DOHH2 (cell line): Measurements from ENCODE around the gene ATP8B1.

Experiments used
- H3F3A ChIP-seq: fragments of 200-600 bp; sonication (generic), shearing (Covaris generic); 2 replicates; pipeline ENCODE4 v1.6.0; 2016; ENCODE audit warnings: antibody characterized with exemption, mild to moderate bottlenecking; ENCODE audit not compliant: control insufficient read depth, insufficient read depth
- H3K27ac ChIP-seq: fragments of 200-600 bp; sonication (generic); 2 replicates; pipeline ENCODE4 v1.5.1; 2014; ENCODE audit warnings: low read depth, mild to moderate bottlenecking, low read length, moderate library complexity
- H3K27me3 ChIP-seq: fragments of 200-600 bp; sonication (generic); 2 replicates; pipeline ENCODE4 v1.6.1; 2014; ENCODE audit warnings: mild to moderate bottlenecking, low read length, mixed read lengths; ENCODE audit not compliant: control insufficient read depth
- H3K36me3 ChIP-seq: fragments of 200-600 bp; sonication (generic); 2 replicates; pipeline ENCODE4 v1.6.1; 2014; ENCODE audit warnings: mild to moderate bottlenecking, low read length, moderate library complexity, mixed read lengths; ENCODE audit not compliant: control insufficient read depth
- H3K4me1 ChIP-seq: fragments of 200-600 bp; sonication (generic); 2 replicates; pipeline ENCODE4 v1.6.1; 2014; ENCODE audit warnings: mild to moderate bottlenecking, low read length, mixed read lengths; ENCODE audit not compliant: control insufficient read depth
- H3K4me2 ChIP-seq: fragments of 200-600 bp; sonication (generic); 2 replicates; pipeline ENCODE4 v1.6.0; 2014; ENCODE audit warnings: mild to moderate bottlenecking, low read length, moderate library complexity
- H3K4me3 ChIP-seq: fragments of 200-600 bp; sonication (generic); 2 replicates; pipeline ENCODE4 v1.5.1; 2014; ENCODE audit warnings: mild to moderate bottlenecking, low read length, mixed read lengths
- H3K79me2 ChIP-seq: fragments of 200-600 bp; sonication (generic); 2 replicates; pipeline ENCODE4 v1.6.1; 2014; ENCODE audit warnings: mild to moderate bottlenecking, low read length, mixed read lengths; ENCODE audit not compliant: control insufficient read depth
- H3K9me2 ChIP-seq: fragments of 200-600 bp; sonication (generic); replicated peaks from 2 replicates; pipeline ENCODE4 v1.6.1; 2014; ENCODE audit warnings: mild to moderate bottlenecking, low read length, mixed read lengths; ENCODE audit not compliant: control insufficient read depth
- H3K9me3 ChIP-seq: fragments of 200-600 bp; sonication (generic); 2 replicates; pipeline ENCODE4 v1.6.1; 2014; ENCODE audit warnings: antibody characterized with exemption, low read length, mixed read lengths; ENCODE audit not compliant: control insufficient read depth, insufficient read depth
- H4K20me1 ChIP-seq: fragments of 200-600 bp; sonication (generic); 2 replicates; pipeline ENCODE4 v1.6.0; 2014; ENCODE audit warnings: low read depth, mild to moderate bottlenecking, antibody characterized with exemption, low read length, moderate library complexity; ENCODE audit not compliant: control insufficient read depth, insufficient read depth
- EZH2phosphoT487 ChIP-seq: fragments of 200-600 bp; sonication (generic); IDR thresholded peaks from 2 replicates; pipeline ENCODE4 v1.6.1; 2017; ENCODE audit warnings: borderline replicate concordance, mild to moderate bottlenecking, antibody characterized with exemption, low read length, moderate library complexity, mixed read lengths
- TF ChIP-seq, protein P1 (sequence below): fragments of 200-600 bp; sonication (generic); IDR thresholded peaks from one replicate; pipeline ENCODE4 v1.5.1; 2014; ENCODE audit warnings: antibody characterized with exemption, mild to moderate bottlenecking, low read depth, low read length; ENCODE audit not compliant: poor library complexity, severe bottlenecking

The ATP8B1 gene

DNA sequence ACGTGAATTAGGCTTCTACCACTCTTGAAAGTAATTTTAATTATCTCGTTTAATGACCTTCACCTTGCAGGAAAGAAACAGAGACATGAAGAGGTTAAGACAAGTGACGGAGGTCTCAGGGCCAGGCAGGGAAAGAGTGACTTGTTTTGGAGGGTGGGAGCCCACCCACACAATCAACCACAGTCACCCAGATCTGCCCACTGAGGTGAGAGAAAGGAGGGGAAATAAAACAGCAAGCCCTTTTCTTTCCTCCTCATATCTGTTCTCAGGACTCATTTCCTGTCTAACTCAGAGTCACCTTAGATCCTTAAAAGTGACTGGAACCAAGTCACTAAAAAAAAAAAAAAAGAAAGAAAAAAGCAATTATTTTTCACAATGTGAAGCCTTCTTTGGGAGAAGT lies 26.8 kb downstream of the ATP8B1 start:
- Histone ChIP-seq H3K27ac (no peak overlapping the region), H3K27me3 (no peaks in the 10 kb centered on the region; the same call in 1 of the 2 replicates), H4K20me1 (no peaks in the 10 kb centered on the region), H3K4me3 (no peak overlapping the region), H3K9me3 (no peaks in the 10 kb centered on the region), H3K4me2 (no peak overlapping the region), H3F3A (no peaks in the 10 kb centered on the region), H3K79me2 (no peaks in the 10 kb centered on the region), H3K9me2 (no peaks in the 10 kb centered on the region), H3K4me1 (peaks cover 6% of the 10 kb centered on the region), H3K36me3 (no peaks in the 10 kb centered on the region)
- TF ChIP-seq EZH2phosphoT487: no peak
- TF ChIP-seq, protein P1, sequence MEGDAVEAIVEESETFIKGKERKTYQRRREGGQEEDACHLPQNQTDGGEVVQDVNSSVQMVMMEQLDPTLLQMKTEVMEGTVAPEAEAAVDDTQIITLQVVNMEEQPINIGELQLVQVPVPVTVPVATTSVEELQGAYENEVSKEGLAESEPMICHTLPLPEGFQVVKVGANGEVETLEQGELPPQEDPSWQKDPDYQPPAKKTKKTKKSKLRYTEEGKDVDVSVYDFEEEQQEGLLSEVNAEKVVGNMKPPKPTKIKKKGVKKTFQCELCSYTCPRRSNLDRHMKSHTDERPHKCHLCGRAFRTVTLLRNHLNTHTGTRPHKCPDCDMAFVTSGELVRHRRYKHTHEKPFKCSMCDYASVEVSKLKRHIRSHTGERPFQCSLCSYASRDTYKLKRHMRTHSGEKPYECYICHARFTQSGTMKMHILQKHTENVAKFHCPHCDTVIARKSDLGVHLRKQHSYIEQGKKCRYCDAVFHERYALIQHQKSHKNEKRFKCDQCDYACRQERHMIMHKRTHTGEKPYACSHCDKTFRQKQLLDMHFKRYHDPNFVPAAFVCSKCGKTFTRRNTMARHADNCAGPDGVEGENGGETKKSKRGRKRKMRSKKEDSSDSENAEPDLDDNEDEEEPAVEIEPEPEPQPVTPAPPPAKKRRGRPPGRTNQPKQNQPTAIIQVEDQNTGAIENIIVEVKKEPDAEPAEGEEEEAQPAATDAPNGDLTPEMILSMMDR: no peak

DNA sequence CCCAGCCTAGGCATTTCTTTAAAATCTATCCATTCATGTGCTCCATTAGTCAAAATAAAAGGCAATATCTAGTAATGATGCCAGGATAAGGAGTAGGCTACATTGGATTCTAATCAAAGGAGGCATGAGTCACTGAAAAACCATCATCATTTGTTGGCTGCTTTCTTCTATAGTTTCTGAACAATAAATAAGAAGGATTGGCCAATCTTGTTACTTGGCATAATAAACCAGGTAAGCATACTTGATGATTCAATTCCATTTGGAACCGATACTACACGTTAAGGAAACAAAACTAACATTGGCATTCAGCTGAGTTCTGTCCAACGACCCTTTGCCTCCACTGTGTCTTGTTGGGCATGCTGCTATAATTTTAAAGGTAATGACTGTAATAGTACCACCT lies 27.2 kb downstream of the ATP8B1 start:
- Histone ChIP-seq H3K4me3 (no peak overlapping the region), H3K27ac (no peak overlapping the region), H4K20me1 (no peaks in the 10 kb centered on the region), H3K27me3 (no peaks in the 10 kb centered on the region; the same call in 1 of the 2 replicates), H3K4me1 (peaks cover 6% of the 10 kb centered on the region), H3K79me2 (no peaks in the 10 kb centered on the region), H3K4me2 (no peak overlapping the region), H3K9me2 (no peaks in the 10 kb centered on the region), H3K36me3 (no peaks in the 10 kb centered on the region), H3K9me3 (no peaks in the 10 kb centered on the region), H3F3A (no peaks in the 10 kb centered on the region)
- no peak for TF ChIP-seq EZH2phosphoT487
- TF ChIP-seq, protein P1: no peak

DNA sequence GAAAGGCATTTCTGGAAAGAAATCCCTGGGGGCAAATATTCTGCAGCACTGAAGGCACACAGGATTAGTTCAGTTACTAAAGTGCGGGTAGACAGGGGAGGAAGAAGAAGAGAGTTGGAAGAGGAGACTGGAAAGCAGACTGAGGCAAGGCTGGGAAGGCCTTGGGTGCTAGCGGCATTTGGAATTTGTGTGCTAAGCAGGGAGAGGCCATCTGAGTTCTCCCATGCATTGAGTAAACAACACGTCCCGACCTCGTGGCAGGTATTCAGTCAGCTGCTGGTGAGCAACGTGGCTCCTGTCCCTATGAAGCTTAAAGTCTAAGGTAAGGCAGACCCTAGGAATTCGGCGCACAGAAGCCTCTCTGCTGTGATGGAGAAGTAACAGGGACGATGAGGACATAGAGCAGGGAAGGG lies 30.7 kb downstream of the ATP8B1 start:
- Histone ChIP-seq H3K27ac (no peak overlapping the region), H3K36me3 (no peaks in the 10 kb centered on the region), H3K9me3 (no peaks in the 10 kb centered on the region), H3K4me2 (no peak overlapping the region), H3K4me1 (no peaks in the 10 kb centered on the region), H4K20me1 (no peaks in the 10 kb centered on the region), H3K79me2 (no peaks in the 10 kb centered on the region), H3K27me3 (no peaks in the 10 kb centered on the region; the same call in 1 of the 2 replicates), H3F3A (no peaks in the 10 kb centered on the region), H3K4me3 (no peak overlapping the region), H3K9me2 (no peaks in the 10 kb centered on the region)
- TF ChIP-seq EZH2phosphoT487: no peak
- TF ChIP-seq, protein P1: no peak
